SKM-1 treated with dmso at 0.1 percent for 144 hours (cell line): ENCODE results near the gene IL17RE.
"Not testable (repeated sequence)": the region's sequence is repeated elsewhere in the genome, so short reads cannot be mapped to it uniquely, and the experiment has no call there.

Experiments
- DNase-seq: peaks from one replicate; lab custom pipeline; 2025; ENCODE audit not compliant: unreplicated experiment; lab: John Stamatoyannopoulos, UW

Gene IL17RE

GRCh38 chr3:9932843-9933560 is 30.4 kb downstream of the IL17RE start:
- DNase-seq: peak; percentile 74

GRCh38 chr3:9933561-9934234 is 31.1 kb downstream of the IL17RE start, which contains the start of gene CRELD1:
Gene CRELD1 (plus strand): TSS chr3:9933834. CDS start chr3:9934439, 605 bp downstream.
- DNase-seq: peak; percentile 94

- no peak for DNase-seq
Observed at GRCh38 chr3:9934235-9934621, 31.6 kb downstream of the IL17RE start.

- DNase-seq: no peak
Observed at GRCh38 chr3:9934993-9935392, 32.3 kb downstream of the IL17RE start.

GRCh38 chr3:9935966-9936510 is 33.4 kb downstream of the IL17RE start:
- no peak for DNase-seq

- DNase-seq: no peak
Observed at GRCh38 chr3:9937486-9938238, 35.0 kb downstream of the IL17RE start.

GRCh38 chr3:9938966-9939365 is 36.3 kb downstream of the IL17RE start:
- DNase-seq: no peak

- not testable (repeated sequence) for DNase-seq
Observed at GRCh38 chr3:9939906-9940305, 37.3 kb downstream of the IL17RE start.

GRCh38 chr3:9940746-9941145 is 38.1 kb downstream of the IL17RE start:
- DNase-seq: no peak

GRCh38 chr3:9942164-9942563 is 39.5 kb downstream of the IL17RE start:
- no peak for DNase-seq

GRCh38 chr3:9942934-9943690 is 40.5 kb downstream of the IL17RE start:
- DNase-seq: no peak

GRCh38 chr3:9944271-9944670 is 41.6 kb downstream of the IL17RE start:
- no peak for DNase-seq

GRCh38 chr3:9945358-9945757 is 42.7 kb downstream of the IL17RE start:
- no peak for DNase-seq

- no peak for DNase-seq
Observed at GRCh38 chr3:9946112-9947024, 43.7 kb downstream of the IL17RE start.

GRCh38 chr3:9947025-9947995 is 44.7 kb downstream of the IL17RE start:
- DNase-seq: no peak

- no peak for DNase-seq
Observed at GRCh38 chr3:9948586-9948985, 45.9 kb downstream of the IL17RE start.

GRCh38 chr3:9949115-9949514 is 46.5 kb downstream of the IL17RE start:
- DNase-seq: no peak

GRCh38 chr3:9949626-9950025 is 47.0 kb downstream of the IL17RE start:
- DNase-seq: no peak

- no peak for DNase-seq
Observed at GRCh38 chr3:9951126-9951525, 48.5 kb downstream of the IL17RE start.
